ENCODE results near the gene EPHA2.

GRCh38 chr1:16189921-16190621, 34.2 kb upstream of the EPHA2 start:
- TF ChIP-seq EZH2 (IDR thresholded peaks at IDR 0.05): no peak
- no peak for TF ChIP-seq POLR2AphosphoS5 (IDR thresholded peaks at IDR 0.05; ENCODE audit: borderline replicate concordance, low read depth, low read length)
- no peak for TF ChIP-seq FOXP2 (optimal IDR thresholded peaks at IDR 0.05; ENCODE audit: control extremely low read depth, extremely low read length, insufficient read depth)
